ENCODE data around the gene IL1R1.

IL1R1 gene

DNA sequence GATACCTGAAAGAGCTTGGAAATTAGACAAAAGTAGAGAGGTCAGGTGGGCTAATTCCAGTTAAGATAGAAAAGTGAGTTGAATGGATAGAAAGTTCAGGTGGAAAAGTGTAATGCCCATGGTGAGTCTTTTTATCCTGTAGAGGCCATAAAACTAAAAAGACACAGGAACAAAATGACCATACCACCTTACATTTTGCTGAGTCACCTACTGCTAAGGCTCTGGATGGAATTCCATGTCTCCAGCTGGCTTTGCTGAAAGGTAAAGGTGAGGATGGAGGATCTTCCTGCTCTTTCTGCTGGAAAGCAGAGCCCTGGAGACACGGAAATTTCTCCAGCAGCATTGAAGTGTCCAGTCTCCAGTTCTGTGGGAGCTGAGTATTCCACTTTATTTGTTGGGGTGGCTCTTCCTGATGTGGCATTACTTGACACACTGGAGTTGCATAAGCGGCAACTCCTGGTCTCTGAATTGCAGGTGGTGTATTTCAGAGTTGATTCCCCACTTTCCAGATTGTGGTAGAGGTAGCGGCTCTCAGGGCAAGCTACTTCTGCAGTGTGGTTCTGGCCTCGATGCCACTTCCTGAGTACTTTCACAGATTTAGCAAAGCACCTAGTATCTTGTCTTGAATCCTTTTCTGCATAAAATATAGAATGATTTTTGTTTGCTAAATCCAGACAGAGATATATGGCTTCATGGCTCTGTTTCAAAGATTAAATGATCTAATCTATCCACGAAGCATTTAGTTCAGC, 55.0 kb downstream of the IL1R1 start:
- no peak for DNase-seq (ENCODE audit: low read depth, low spot score)

DNA sequence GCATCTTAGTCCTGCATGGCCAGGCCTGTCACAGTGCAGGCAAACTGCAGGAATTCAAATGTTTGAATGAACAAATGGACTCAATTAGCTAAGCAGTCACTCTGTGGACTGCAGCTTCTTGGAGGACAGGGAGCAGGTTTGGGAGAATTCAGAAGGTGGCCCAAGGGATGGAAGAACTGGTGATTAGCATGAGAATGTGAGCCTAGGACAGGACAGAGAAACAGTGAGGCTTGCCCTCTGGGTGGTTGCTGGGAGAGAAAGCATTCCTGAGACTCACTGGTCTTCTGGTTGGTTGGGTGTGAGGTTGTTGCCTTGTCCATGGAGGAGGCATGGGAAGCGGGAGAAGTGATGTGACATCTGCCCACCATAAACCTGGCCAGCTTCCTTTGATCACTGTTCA, 58.0 kb downstream of the IL1R1 start:
- no peak for DNase-seq (ENCODE audit: low read depth, low spot score)

DNA sequence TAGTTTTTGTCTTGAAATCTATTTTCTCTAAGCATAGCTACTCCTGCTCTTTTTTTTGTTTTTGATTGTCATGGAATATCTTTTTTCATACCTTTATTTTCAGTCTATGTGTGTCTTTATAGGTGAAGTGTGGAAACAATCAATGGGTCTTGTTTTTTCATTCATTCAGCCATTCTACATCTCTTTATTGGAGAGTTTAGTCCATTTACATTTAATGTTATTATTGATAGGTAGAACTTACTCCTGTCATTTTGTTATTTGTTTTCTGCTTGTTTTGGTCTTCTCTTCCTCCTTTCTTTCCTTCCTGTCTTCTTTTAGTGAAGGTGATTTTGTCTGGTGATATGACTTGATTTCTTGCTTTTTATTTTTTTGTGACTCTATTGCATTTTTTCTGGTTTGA, 62.1 kb downstream of the IL1R1 start:
- no peak for DNase-seq (ENCODE audit: low read depth, low spot score)

DNA sequence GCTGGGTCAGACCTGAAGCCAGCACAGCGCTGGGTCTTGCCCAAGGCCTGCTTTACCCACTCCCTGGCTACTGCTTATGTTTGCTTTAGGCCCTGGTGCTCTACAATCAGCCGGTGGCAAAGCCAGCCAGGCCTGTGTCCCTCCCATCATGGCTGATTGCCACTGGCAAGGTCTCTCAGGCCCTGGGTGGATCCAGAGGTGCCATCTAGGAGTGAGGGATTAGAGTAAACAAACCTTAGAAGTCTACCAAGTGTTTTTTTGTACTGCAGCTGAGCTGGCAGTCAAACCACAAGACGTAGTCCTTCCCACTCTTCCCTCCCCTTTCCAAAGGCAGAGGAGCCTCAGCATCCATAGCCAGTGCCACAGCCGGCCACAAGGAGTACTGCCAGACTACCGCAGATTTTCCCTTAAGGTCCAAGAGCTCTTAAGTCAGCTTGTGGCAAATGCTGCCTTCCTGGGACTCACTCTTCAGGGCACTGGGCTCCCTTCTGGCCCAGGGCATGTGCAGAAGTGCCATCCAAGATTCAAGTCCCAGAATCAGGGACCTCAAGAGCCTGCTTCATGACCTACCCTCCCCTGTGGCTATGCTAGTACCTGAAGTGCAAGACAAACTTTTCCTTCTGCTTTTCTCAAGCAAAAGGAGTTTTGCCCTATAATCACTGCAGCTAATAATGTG, 64.3 kb downstream of the IL1R1 start:
- DNase-seq (ENCODE audit: low read depth, low spot score): no peak

DNA sequence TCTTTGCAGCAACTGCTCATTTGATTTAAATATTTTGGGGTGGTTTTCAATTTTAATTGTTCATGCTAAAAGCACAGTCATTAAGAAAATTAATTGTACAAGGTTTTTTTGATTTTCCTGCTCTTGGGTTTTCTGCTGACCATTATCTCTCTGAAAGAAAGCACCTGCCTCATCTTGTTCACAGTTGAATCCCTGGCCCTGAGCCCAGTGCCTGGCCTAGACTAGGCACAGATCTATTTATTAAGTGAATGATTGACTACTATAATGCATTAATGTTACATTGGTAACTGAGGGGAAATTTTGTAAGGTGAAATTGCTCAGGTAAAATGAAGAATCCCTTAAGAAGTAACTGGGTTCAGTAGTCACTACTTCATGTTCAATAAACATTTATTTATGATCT, 66.2 kb downstream of the IL1R1 start:
- no peak for DNase-seq (ENCODE audit: low read depth, low spot score)

DNA sequence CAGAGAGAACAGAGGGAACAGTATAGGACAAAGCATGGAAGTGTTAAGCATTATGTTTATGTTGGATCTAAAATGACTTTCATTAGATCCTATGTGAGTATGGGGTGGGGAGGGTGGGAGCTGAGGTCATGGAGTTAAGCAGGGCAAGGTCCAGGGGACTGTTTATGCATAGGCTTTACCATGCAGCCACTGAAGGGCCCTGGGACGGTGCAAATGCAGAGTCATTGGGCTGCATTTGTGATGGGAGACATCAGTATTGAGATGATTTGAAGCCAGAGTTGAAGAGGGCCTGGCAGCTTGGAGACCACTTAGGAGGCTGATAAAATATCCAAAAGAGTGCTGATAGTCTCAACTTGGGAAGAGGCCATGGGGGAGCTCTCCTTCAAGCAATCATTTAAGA, 66.9 kb downstream of the IL1R1 start:
- DNase-seq (ENCODE audit: low read depth, low spot score): no peak

DNA sequence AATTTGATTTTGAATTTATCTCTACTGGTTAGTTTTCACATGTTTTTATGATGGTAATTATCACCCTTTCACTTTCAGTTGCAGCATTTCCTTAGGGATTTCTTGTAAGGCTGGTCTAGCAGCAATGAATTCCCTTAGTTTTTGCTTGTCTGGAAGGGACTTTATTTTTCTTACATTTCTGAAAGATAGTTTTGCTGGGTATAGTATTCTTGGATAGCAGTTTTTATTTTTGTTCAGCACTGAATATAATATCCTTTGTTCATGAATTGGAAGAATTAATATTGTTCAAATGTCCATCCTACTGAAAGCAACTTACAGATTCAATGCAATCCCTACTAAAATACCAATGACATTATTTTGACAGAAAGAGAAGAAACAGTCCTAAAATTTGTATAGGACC, 74.5 kb downstream of the IL1R1 start:
- no peak for DNase-seq (ENCODE audit: low read depth, low spot score)

DNA sequence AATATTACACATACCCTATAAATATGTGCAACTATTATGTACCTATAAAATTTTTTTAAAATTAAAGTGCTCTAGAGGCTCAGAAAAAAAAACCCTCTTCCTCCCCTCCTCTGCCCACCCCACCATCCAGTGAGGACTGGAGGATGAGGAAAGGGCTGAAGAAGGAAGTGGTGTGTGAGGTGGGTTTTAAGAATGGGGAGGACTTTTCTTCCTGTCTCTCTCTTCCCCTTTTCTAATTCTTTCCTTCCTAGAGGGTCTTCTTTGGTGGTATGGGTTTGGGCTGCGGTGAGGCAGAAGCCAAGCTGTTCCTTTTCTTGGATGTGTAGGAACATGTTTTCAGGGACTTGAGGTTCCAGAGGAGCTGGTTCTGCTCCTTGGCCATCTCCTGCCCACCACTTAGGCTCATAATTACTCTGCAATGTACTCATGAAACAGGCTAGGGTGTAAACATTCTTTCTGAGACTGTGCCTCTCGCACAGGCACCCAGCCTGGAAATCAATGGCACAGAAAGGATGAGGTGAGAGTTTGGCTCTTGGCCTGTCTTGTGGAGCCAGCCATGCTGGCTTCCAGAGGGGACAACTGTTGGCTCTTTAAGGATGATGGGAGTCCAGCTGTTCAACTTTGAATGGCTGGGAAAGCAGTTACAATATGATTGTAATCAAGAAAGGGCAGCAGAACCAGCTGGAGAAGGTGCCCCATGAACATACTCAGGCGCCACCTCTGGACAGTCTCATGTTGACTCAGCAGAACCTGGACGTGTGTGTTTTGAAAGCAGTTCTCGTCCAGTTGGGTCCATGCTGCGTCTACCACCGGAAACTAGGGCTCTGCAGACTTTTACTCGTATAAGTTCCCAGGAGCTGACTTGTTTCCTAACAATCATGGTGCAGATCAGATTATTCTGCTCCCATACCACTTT, 82.5 kb downstream of the IL1R1 start:
- no peak for DNase-seq (ENCODE audit: low read depth, low spot score)

DNA sequence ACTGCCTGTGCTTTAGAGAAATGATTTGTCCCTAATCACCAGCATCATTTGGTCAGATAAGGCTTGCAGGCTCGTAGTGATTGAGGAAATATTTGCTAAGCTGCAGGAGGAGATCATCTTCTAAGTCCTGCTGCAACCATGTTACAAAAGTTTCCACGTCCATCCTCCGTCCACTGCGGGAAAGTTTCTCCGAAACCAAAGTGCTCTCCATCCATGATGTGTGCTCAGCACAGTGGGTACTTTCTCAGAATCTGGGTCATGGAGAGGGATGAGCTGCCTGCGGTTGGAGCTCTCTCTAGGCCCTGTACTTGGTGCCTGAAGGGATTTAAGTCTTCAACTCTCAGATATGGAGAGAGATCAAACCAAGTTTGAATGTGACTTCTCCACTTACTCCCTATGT, 83.6 kb downstream of the IL1R1 start:
- no peak for DNase-seq (ENCODE audit: low read depth, low spot score)

DNA sequence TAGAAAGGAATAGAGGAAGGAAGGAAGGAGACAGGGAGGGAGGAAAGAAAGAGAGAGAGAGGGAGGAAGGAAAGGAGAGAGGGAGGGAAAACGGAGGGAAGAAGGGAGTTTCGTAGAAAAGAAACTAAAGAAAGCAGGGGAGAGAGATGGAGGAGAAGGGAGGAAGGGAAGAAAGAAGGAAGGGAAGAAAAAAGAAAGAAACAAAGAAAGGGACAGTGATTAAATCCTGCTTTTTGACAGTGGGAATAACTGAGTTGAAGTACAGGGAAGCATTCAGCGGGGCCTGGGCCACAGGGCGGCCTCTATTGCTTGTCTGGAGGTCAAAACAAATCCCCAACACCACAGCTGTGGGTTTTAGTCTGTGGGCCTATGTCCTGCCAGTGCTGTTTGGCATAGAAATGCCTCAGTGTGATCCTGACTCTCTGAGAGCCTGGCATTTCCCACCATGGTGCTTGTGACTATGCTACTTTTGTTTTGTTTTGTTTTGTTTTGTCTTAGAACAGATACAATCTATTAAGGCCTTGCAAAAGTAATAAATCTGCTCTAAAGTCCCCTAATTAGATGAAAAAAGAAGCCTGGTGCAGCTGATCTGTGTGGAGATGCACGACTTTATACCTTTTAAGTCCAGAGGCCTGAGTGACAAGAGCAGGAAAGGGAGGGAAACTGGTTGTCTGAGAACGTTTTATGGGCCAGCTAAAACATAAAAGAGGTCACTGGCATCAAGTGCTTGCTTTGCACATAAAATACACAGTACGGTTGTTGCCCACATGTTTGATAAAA, 84.3 kb downstream of the IL1R1 start:
- no peak for DNase-seq (ENCODE audit: low read depth, low spot score)

DNA sequence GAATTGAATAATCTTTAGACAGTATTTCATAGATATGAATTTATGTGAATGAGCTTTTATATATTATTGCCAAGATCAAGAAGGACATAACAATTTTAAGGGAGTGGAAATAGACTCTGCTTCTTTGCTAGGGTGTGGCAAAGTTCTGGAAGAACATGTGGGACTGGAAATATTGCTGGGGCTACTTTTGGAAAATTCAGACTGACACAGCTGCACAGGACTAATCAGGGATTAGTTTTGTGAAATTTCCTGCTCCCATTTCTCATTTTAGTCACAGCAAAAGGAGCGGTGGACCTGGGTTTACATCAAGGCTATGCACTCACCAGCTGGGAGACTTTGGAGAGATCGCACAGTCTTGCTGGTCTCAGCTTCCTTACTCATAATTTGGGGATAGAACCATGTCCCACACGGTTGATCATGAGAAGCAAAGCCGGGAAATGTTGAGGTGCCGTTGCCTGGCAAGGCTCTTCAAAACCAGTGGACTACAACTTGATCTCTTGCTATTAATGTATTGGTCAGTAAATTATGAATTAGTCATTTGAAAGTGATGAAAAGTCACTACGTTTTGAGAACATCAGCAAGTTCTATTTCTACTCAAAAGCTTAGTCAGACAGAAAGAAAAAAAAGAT, 86.7 kb downstream of the IL1R1 start:
- no peak for DNase-seq (ENCODE audit: low read depth, low spot score)

All from iPS DF 19.7 (cell line).